HEK293 (cell line): Measurements from ENCODE around the gene ADCY1.

Experiments
- CTCF ChIA-PET: fragments of 350-600 bp; formaldehyde crosslinking; extraction: SDS; loops from one replicate; lab custom pipeline; 2021; ENCODE audit warnings: antibody characterized with exemption; lab: Yijun Ruan, JAX
- POLR2A ChIA-PET: fragments of 300-600 bp; formaldehyde crosslinking; extraction: SDS; loops from one replicate; lab custom pipeline; 2020; ENCODE audit warnings: antibody characterized with exemption, inconsistent platforms; lab: Yijun Ruan, JAX
- H3K27ac ChIP-seq: fragments of 200-500 bp; sonication (Bioruptor generic); 2 replicates; pipeline ENCODE4 v1.5.1; 2014; ENCODE audit warnings: low read depth, low read length, control low read depth, inconsistent platforms; ENCODE audit errors: extremely low read depth
- H3K36me3 ChIP-seq, 2 experiments: fragments of 200-500 bp in 1 of 2; sonication (Bioruptor generic) in 1 of 2; 1 replicate in 1 of 2; 2 replicates in 1 of 2; pipeline ENCODE4 v1.5.1; 2014 to 2017; ENCODE audit warnings: inconsistent platforms in 2 of 2, low read length in 2 of 2; ENCODE audit not compliant: control insufficient read depth in 2 of 2, insufficient read depth in 1 of 2
- H3K4me1 ChIP-seq: fragments of 200-500 bp; sonication (Bioruptor generic); 2 replicates; pipeline ENCODE4 v1.5.1; 2014; ENCODE audit warnings: mild to moderate bottlenecking, low read length, inconsistent platforms; ENCODE audit not compliant: control insufficient read depth, insufficient read depth
- H3K4me3 ChIP-seq: 2 replicates; pipeline ENCODE4 v1.5.1; 2011; ENCODE audit warnings: low read depth, mild to moderate bottlenecking, control low read depth, low read length, moderate library complexity
- H3K9me3 ChIP-seq: fragments of 200-500 bp; sonication (Bioruptor generic); 2 replicates; pipeline ENCODE4 v1.5.1; 2014; ENCODE audit warnings: low read depth, low read length, inconsistent platforms; ENCODE audit not compliant: control insufficient read depth, insufficient read depth
- FEZF1 ChIP-seq: fragments of 450-650 bp; formaldehyde crosslinking; IDR thresholded peaks from 2 replicates; pipeline ENCODE4 v1.5.1; 2016; ENCODE audit warnings: missing biosample characterization, missing genetic modification characterization
- KLF10 ChIP-seq: fragments of 450-650 bp; IDR thresholded peaks from 2 replicates; pipeline ENCODE4 v1.5.1; 2018; ENCODE audit warnings: missing biosample characterization, mild to moderate bottlenecking, missing genetic modification characterization
- MZF1 ChIP-seq: fragments of 450-650 bp; formaldehyde crosslinking; IDR thresholded peaks from 2 replicates; pipeline ENCODE4 v1.5.1; 2017; ENCODE audit warnings: missing biosample characterization, missing genetic modification characterization, borderline replicate concordance
- PRDM4 ChIP-seq: fragments of 450-650 bp; formaldehyde crosslinking; IDR thresholded peaks from 2 replicates; pipeline ENCODE4 v1.5.1; 2017; ENCODE audit warnings: missing biosample characterization, missing genetic modification characterization
- SETDB1 ChIP-seq: IDR thresholded peaks from one replicate; pipeline ENCODE4 v1.6.1; 2017; ENCODE audit warnings: mild to moderate bottlenecking, low read length, moderate library complexity, mixed read lengths; ENCODE audit not compliant: insufficient read length
- ZBTB11 ChIP-seq: fragments of 450-650 bp; formaldehyde crosslinking; conservative IDR thresholded peaks from 2 replicates; pipeline ENCODE4 v1.5.1; 2016; ENCODE audit warnings: low read depth, missing biosample characterization, missing genetic modification characterization
- ZBTB7A ChIP-seq: fragments of 450-650 bp; formaldehyde crosslinking; IDR thresholded peaks from 2 replicates; pipeline ENCODE4 v1.5.1; 2016; ENCODE audit warnings: low read depth, missing biosample characterization, missing genetic modification characterization
- ZEB2 ChIP-seq: fragments of 450-650 bp; formaldehyde crosslinking; IDR thresholded peaks from 2 replicates; pipeline ENCODE4 v1.5.1; 2016; ENCODE audit warnings: missing biosample characterization, missing genetic modification characterization
- ZFP41 ChIP-seq: fragments of 450-650 bp; formaldehyde crosslinking; IDR thresholded peaks from 2 replicates; pipeline ENCODE4 v1.5.1; 2016; ENCODE audit warnings: missing biosample characterization, missing genetic modification characterization, borderline replicate concordance
- ZNF132 ChIP-seq: fragments of 450-650 bp; formaldehyde crosslinking; IDR thresholded peaks from 2 replicates; pipeline ENCODE4 v1.5.1; 2017; ENCODE audit warnings: missing biosample characterization, missing genetic modification characterization, borderline replicate concordance
- ZNF138 ChIP-seq: fragments of 450-650 bp; formaldehyde crosslinking; IDR thresholded peaks from 2 replicates; pipeline ENCODE4 v1.5.1; 2016; ENCODE audit warnings: missing biosample characterization, missing genetic modification characterization, borderline replicate concordance
- ZNF18 ChIP-seq: fragments of 450-650 bp; formaldehyde crosslinking; IDR thresholded peaks from 2 replicates; pipeline ENCODE4 v1.5.1; 2016; ENCODE audit warnings: missing biosample characterization, missing genetic modification characterization
- ZNF221 ChIP-seq: fragments of 450-650 bp; formaldehyde crosslinking; IDR thresholded peaks from 2 replicates; pipeline ENCODE4 v1.5.1; 2017; ENCODE audit warnings: missing biosample characterization, missing genetic modification characterization, borderline replicate concordance
- ZNF449 ChIP-seq: fragments of 450-650 bp; formaldehyde crosslinking; IDR thresholded peaks from 2 replicates; pipeline ENCODE4 v1.5.1; 2017; ENCODE audit warnings: missing biosample characterization, mild to moderate bottlenecking, missing genetic modification characterization, moderate library complexity
- ZNF518A ChIP-seq: fragments of 450-650 bp; formaldehyde crosslinking; conservative IDR thresholded peaks from 2 replicates; pipeline ENCODE4 v1.5.1; 2016; ENCODE audit warnings: low read depth, missing biosample characterization, missing genetic modification characterization
- ZNF558 ChIP-seq: fragments of 450-650 bp; formaldehyde crosslinking; IDR thresholded peaks from 2 replicates; pipeline ENCODE4 v1.5.1; 2016; ENCODE audit warnings: missing biosample characterization, missing genetic modification characterization
- ZNF610 ChIP-seq: fragments of 450-650 bp; formaldehyde crosslinking; IDR thresholded peaks from 2 replicates; pipeline ENCODE4 v1.5.1; 2016; ENCODE audit warnings: missing biosample characterization, missing genetic modification characterization, borderline replicate concordance
- ZNF639 ChIP-seq: fragments of 450-650 bp; formaldehyde crosslinking; IDR thresholded peaks from 2 replicates; pipeline ENCODE4 v1.5.1; 2016; ENCODE audit warnings: missing biosample characterization, missing genetic modification characterization
- ZSCAN16 ChIP-seq: fragments of 450-650 bp; formaldehyde crosslinking; IDR thresholded peaks from 2 replicates; pipeline ENCODE4 v1.5.1; 2016; ENCODE audit warnings: missing biosample characterization, missing genetic modification characterization

The ADCY1 gene

GRCh38 chr7:45606050-45606449 is 31.9 kb downstream of the ADCY1 start:
- TF ChIP-seq ZNF449 (tag by site-specific recombination) (no peak), ZNF558 (tag by site-specific recombination) (no peak), ZSCAN16 (tag by site-specific recombination) (no peak), MZF1 (tag by site-specific recombination) (no peak), ZFP41 (tag by site-specific recombination) (no peak), ZNF518A (tag by site-specific recombination) (no peak), ZNF639 (no peak), ZNF132 (no peak), ZBTB11 (tag by site-specific recombination) (no peak), ZEB2 (tag by site-specific recombination) (no peak), ZNF138 (tag by site-specific recombination) (no peak), KLF10 (no peak), ZNF18 (tag by site-specific recombination) (no peak), ZBTB7A (tag by site-specific recombination) (no peak), ZNF221 (tag by site-specific recombination) (no peak), PRDM4 (tag by site-specific recombination) (no peak), ZNF610 (tag by site-specific recombination) (no peak), FEZF1 (tag by site-specific recombination) (no peak), SETDB1 (no peak)
- TF ChIP-seq, all 188 proteins: peak for 0
- Histone ChIP-seq H3K27ac (no peak overlapping the region), H3K4me1 (no peaks in the 10 kb centered on the region), H3K9me3 (no peaks in the 10 kb centered on the region), H3K4me3 (no peak overlapping the region), H3K36me3 (no peaks in the 10 kb centered on the region; a peak in 1 of 3 replicates)
- CTCF ChIA-PET: interaction anchor here (1.4 kb wide), 1 partner anchor 8 kb away, joined by 4 read pairs; no protein-coding TSS in a partner anchor
- POLR2A ChIA-PET: no interaction called here
